HG02571 (cell line): Measurements from ENCODE around the gene ZAP70.
A peak's percentile ranks its signal among the peaks of the same experiment; 100 is the strongest.
"Not testable (repeated sequence)": the region's sequence is repeated elsewhere in the genome, so short reads cannot be mapped to it uniquely, and the experiment has no call there.

Experiments used
- ATAC-seq: cut with Tn5 transposase; IDR thresholded peaks from one replicate; pipeline ENCODE4 v1.9.1; 2021; ENCODE audit warnings: mild to moderate bottlenecking, moderate library complexity; ENCODE audit not compliant: unreplicated experiment

Gene ZAP70

GRCh38 chr2:97697252-97698235, 15.8 kb upstream of the ZAP70 start:
- peak; percentile 77 for ATAC-seq

GRCh38 chr2:97698530-97698929, 14.8 kb upstream of the ZAP70 start:
- no peak for ATAC-seq

DNA sequence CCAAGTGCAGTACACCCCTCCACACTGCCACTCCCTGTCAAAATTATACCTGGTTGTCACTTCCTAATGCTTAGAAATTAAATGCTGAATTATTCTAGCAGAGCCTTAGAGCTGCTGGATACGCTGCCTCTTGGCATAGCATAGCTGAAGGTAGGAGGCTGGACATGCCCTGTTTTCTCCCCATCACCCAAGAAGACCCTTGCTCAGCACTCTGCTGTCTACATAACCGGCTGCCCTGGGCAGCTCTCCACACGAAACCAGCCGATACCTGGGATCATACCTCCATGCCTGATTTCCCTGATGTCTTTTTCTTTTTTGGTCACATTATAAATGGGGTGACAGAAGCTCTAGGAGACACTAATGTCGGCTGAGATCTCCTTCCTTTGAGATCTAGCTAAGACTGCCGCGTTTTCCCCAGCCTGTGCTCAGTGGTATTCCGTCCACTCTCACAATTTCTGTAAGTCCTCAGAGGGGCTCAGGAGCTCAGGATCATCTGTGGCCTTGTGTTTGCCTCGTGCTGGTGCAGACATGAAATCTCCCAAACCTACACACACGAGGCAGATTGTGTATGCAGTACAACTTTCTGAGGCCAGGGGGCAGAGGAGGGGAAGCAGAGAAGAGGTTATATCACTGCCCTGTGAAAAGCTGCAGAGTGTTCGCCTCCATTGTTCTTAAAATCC, 13.5 kb upstream of the ZAP70 start:
- ATAC-seq, result no peak

GRCh38 chr2:97701186-97701585, 12.2 kb upstream of the ZAP70 start:
- ATAC-seq, result no peak

DNA sequence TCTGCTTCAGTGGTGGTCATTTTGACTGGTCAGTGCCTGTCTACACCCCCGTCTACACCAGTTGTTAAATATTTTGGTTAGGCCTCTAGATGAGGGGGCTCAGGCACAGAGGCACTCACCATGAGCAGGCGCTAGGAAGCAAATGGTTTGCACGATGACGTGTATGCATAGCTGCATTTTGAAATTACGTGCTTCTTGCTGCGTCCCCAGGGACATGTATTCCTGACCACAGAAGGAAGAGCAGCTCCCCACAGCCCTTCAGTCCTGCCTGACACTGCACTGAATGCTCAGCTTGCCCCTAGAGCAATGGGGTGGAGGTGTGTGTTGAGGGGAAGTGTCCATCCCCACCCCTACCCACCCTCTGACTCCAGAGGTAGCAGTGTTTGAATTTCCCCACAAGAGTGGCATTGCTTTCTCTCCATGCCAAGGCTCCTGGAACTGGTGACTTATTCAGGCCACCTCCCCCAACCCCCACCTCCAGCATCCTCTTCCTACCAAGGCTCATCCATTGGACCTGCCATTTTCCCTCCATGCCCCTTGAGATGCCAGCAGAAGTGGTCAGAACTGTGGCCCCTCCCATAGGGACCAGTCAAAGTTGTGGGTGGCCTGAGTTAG, 11.4 kb upstream of the ZAP70 start:
- ATAC-seq, result no peak

DNA sequence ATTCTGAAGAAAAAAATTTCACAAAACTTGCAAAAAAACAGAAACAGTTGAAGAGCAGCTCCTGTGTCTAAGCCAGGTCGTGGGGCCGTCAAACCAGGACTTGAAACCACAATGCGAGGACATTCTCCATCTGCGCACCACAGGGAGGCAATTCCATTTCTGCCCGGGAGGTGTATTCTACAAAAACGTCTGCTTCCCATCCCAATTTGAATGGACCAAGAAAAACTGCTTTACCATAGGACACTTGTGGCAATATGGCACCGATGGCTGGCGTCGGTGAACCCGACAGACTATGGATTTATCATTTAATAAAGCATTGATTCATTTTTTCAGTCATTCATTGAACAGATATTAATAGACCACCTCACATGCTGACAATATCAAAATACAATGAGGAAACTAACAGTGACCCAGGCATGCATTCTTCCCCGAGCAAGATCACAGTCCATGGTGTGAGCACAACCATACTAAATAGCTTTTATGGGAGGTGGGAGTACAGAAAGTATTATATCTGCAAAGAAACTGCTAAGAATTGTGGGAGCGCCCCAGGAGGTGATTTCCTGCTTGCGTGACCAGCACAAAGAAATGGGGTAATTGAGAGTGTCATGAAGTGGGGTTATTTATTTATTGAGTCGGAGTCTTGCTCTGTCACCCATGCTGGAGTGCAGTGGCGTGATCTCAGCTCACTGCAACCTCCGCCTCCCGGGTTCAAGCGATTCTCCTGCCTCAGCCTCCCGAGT, 10.5 kb upstream of the ZAP70 start:
- no peak for ATAC-seq

- ATAC-seq, result no peak
Observed at GRCh38 chr2:97703741-97704140, 9.6 kb upstream of the ZAP70 start.

- no peak for ATAC-seq
Observed at GRCh38 chr2:97704989-97705388, 8.4 kb upstream of the ZAP70 start.

DNA sequence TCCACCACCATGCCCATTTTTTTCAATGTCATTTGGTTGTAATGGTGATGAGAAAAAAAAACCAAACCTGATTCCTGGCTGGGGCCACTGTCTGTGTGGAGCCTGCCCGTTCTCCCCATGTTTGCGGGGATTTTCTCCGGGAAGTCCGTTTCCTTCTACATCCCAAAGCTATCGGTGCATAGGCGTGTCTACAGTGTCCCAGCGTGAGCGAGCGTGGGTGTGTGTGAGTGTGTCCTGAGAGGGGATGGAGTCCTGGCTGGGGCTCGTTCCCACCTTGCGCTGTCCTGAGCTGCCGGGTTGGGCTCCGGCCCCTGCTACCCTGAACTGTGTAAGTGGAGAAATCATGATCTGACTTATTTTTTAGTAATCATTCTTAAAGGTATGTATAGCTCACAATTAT, 7.3 kb upstream of the ZAP70 start:
- ATAC-seq, result no peak

GRCh38 chr2:97706708-97707345, 6.5 kb upstream of the ZAP70 start:
- no peak for ATAC-seq

DNA sequence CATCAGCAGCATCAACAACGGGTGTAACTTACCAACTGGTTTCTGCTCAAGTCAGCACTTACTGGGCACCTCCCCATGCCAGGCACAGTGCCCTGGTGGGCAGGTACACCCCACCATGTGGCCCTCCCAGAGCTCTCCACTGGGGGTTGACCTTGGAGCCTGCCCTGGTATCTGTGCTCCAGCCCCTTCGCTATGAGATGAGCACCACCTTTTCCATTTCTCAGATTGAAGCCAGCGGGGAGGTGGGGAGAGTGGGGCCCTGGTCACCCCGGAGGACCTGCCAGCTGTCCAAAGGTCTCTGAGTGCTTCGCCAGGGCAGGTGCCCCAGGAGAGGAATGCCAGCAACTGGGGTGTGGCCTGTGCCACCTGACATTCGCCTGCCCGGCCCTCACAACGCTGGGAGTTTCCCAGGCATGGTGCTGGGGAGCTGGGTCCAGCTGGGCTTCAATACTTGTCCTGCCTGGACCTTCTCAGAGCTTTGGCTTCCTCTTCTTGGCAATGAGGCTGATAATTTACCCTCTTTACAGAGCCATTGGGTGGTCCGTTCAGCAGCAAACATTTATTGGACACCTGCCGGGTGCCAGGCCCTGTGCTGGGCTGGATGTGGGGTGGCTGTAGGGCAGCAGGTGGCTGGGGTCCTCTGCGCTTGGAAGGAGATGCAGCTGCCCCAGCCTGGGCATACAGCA, 5.9 kb upstream of the ZAP70 start:
- ATAC-seq, result no peak

DNA sequence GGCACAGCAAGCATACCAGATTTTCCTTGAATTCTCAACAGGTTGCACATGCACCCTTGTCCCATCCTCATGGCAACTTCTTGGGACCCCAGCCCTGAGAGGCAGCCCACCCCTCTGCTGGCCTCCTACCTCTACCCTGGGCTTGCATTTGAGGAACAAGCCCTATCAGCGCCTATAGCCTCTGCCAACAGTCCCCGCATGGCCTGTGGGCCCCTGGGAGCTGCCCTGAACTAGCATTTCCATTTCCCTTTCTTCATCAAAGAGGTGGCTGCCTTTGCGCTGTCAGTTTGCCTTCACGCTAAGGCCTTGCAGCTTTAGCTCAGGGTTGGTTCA, 5.4 kb upstream of the ZAP70 start:
- no peak for ATAC-seq

GRCh38 chr2:97708608-97709007, 4.8 kb upstream of the ZAP70 start:
- no peak for ATAC-seq

DNA sequence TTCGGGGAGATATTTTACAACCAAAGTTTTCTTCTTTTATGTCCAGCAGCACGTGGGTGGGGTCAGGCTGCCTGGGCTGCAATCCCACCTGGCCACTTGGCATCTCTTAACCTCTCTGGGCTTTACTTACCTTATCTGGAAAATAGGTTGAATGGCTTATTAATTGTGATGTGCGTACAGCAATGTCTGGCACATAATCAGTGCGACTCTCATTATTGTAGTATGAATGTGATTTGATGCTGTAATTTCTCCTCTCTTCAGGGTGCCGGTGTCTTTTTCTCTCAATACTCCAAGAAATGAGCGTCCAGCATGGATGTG, 2.0 kb upstream of the ZAP70 start:
- ATAC-seq, result no peak

DNA sequence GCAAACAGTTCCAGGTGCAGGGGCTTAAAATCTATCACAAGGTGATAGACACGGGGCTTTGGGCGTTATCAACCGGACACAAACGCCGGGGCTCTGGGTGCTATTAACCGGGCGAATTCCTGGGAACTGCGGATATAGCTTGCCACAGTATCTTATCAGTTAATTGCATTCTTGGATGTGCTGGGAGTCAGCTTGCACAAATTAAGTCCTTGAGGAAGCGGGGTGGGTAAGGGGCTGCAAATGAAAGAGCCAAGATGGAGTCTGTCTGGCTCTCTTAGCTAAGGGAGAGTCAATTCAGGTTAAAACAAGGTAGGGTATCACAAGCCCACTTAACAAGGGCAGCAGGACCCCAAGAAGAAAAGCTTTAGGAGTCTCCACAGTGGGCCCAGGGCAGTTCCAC, 1.2 kb upstream of the ZAP70 start:
- not testable (repeated sequence) for ATAC-seq

DNA sequence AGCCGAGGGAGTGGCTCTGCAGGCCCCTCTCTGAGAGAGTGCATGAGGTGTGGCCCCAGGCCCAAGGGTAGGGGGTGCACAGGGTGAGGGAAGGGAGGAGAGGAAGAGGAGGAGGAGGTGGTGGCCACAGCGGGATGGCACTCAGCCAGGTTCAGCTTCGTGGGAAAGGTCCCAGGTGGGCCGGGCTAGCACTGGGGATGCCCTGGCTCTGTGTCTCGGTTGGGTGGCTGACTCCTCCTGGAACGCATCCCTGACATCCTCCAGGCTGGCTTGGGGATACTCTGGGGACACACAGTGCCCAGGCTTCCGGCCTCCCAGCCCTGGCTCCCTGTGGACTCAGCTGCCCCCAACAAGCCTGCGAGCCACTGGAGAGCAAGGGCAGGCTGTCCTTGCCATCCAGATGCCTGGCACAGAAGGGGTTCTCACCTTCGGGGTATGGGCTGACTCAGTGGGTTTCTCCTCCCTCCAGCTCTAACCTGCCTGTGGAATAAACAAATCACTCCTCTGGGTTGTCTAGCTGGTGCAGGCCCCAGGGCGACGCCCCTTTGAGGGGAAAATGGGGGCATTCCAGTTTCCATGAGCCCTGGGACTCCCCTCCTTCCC, 582 bp upstream of the ZAP70 start:
- ATAC-seq, result no peak

GRCh38 chr2:97714084-97714949, 941 bp downstream of the ZAP70 start:
- ATAC-seq, result no peak

- ATAC-seq, result no peak
Observed at GRCh38 chr2:97714950-97715652, 1.7 kb downstream of the ZAP70 start.
